GM12891 (cell line): Measurements from ENCODE around the gene EHMT1.
"Not testable (repeated sequence)": the region's sequence is repeated elsewhere in the genome, so short reads cannot be mapped to it uniquely, and the experiment has no call there.

Source experiments
- DNase-seq: peaks from one replicate; pipeline ENCODE4 v3.0.0; 2011; ENCODE audit warnings: low spot score; ENCODE audit not compliant: insufficient read length
- FAIRE-seq: peaks from 2 replicates; lab custom pipeline; 2011; peaks lifted over from hg19 to GRCh38; lab: Jason Lieb, UNC
- PAX5 ChIP-seq: IDR thresholded peaks from 2 replicates; pipeline ENCODE4 v1.6.1; 2011; ENCODE audit warnings: low read length, moderate library complexity, mild to moderate bottlenecking; ENCODE audit not compliant: insufficient read depth, severe bottlenecking
- POLR2A ChIP-seq: IDR thresholded peaks from 2 replicates; pipeline ENCODE4 v1.6.1; 2011; ENCODE audit warnings: low read depth, low read length, control low read depth
- POLR2AphosphoS5 ChIP-seq: IDR thresholded peaks from 2 replicates; pipeline ENCODE4 v1.6.1; 2011; ENCODE audit warnings: low read depth, low read length, control low read depth
- POU2F2 ChIP-seq: IDR thresholded peaks from 2 replicates; pipeline ENCODE4 v1.6.1; 2011; ENCODE audit warnings: low read depth, mild to moderate bottlenecking, control low read depth, low read length, moderate library complexity
- SPI1 ChIP-seq: IDR thresholded peaks from 2 replicates; pipeline ENCODE4 v1.6.1; 2011; ENCODE audit warnings: low read depth, low read length, control low read depth
- TAF1 ChIP-seq: IDR thresholded peaks from 2 replicates; pipeline ENCODE4 v1.6.1; 2011; ENCODE audit warnings: low read depth, low read length, control low read depth

Gene EHMT1

DNA sequence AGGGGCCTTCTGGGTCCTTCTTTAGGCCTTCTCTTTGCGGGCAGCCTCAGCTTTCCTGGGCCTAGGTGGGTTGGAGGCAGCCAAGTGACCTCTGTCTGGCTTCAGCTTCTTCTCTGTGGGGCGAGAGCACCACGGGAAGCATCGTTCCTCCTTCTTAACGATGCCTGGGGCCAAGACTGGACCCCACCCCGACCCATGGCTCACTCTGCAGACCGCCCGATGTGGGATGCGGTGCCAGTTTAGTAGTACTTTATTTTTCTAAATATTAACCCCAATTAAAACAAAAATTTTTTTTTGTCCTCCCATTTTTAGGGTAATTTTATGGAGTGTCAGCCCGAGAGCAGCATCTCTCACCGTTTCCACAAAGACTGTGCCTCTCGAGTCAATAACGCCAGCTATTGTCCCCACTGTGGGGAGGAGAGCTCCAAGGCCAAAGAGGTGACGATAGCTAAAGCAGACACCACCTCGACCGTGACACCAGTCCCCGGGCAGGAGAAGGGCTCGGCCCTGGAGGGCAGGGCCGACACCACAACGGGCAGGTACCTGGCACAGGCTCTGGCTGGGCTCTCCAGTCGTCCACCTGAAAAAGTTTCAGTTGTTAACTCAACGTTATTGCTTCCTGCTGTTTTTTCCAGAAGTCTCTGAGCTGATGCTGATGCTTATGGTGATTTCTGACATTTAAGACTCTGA is 157.6 kb downstream of the EHMT1 start:
- no peak for TF ChIP-seq POU2F2
- no peak for TF ChIP-seq POLR2AphosphoS5
- no peak for TF ChIP-seq PAX5
- TF ChIP-seq POLR2A: no peak
- no peak for TF ChIP-seq SPI1
- no peak for TF ChIP-seq TAF1
- FAIRE-seq: no peak
- no peak for DNase-seq

DNA sequence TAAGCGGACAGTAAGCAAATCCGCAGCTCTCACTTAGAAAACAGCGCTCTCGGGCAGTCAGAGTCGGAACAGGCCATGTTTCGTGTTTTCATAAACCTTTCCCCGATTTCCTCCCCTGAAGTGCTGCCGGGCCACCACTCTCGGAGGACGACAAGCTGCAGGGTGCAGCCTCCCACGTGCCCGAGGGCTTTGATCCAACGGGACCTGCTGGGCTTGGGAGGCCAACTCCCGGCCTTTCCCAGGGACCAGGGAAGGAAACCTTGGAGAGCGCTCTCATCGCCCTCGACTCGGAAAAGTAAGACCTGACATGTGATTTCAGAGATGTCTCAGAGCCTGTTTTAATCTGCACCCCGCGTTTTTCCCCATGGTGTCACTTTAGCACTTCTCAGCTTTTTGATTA is 159.0 kb downstream of the EHMT1 start:
- no peak for DNase-seq
- no peak for FAIRE-seq

DNA sequence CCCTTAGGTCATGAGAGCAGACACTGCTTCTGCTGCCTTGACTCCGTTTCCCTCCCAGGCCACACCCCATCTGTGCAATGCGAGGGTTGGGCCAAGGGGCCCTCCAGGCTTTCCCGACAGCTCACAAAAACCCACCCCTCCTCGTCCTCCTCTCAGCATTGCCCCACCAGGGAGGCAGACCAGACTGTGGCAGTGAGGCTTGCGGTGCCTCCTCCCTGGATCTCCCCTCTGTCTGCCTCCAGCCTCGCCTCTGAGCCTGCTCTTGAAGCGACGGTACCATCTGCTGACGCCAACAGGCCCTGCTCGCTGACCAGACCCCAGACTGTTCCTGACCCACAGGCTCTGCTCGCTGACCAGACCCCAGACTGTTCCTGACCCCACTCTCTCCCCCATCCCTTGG is 159.5 kb downstream of the EHMT1 start:
- FAIRE-seq (no peak), DNase-seq (no peak)
- TF ChIP-seq TAF1 (no peak), SPI1 (no peak), POU2F2 (no peak), POLR2A (no peak), PAX5 (no peak), POLR2AphosphoS5 (no peak)

More for the DNA sequence above, 159.0 kb downstream of the EHMT1 start:
- TF ChIP-seq PAX5 (no peak), TAF1 (no peak), SPI1 (no peak), POU2F2 (no peak), POLR2AphosphoS5 (no peak), POLR2A (no peak)

DNA sequence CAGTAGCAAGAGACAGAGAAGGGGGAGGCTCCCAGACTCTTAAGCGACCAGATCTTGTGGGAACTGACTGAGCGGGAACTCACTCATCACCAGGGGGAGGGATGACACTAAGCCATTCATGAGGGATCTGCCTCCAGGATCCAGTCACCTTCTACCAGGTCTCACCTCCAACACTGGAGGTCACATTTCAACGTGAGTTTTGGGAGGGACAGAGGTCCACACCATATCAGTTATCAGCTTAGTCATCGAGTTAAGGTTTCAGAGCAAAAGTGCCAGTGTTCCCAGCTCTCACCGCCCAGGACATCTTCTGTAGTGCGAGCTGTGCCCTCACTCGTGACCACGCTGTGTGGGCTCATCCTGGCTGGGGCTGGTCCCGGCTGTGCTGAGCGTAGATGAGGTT is 160.1 kb downstream of the EHMT1 start:
- TF ChIP-seq POLR2A: no peak
- TF ChIP-seq POLR2AphosphoS5: 0 out of 2 replicates have a peak, but pooled peaks have one; percentile 27
- no peak for TF ChIP-seq SPI1
- TF ChIP-seq PAX5: no peak
- DNase-seq (no peak), FAIRE-seq (no peak)

GRCh38 chr9:137780031-137780430 is 161.2 kb downstream of the EHMT1 start:
- FAIRE-seq, DNase-seq: not testable (repeated sequence)

DNA sequence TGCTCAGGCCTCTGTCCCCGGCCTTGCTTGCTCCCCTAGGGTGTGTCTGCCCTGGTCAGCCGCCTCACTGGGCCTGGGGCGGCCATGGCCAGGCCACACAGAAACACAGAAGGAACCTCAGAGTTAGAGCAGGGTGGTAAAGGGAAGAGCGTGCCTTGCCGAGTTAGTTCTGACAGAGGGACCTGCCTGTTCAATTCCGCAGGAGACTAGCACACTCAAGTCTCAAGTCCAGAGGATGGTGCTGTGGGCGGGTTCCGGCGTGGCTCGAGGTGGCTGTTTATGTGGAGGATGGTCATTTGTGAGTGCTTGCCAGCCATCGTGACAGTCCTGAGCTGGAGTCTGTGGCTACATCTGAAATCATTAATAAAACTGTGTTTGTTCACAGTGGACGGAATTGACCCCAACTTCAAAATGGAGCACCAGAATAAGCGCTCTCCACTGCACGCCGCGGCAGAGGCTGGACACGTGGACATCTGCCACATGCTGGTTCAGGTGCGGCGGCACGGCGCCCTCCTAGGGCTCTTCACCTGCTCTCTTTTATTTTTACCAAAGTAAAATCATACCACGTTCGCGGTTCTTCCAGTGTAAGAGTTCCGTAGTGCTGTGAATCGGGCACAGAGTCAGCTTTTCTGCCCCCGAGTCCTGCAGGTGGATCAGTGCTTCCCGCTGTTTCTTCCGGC is 163.2 kb downstream of the EHMT1 start:
- DNase-seq (no peak), FAIRE-seq (no peak)
- TF ChIP-seq SPI1 (no peak), TAF1 (no peak), PAX5 (no peak), POU2F2 (no peak), POLR2A (no peak), POLR2AphosphoS5 (no peak)

DNA sequence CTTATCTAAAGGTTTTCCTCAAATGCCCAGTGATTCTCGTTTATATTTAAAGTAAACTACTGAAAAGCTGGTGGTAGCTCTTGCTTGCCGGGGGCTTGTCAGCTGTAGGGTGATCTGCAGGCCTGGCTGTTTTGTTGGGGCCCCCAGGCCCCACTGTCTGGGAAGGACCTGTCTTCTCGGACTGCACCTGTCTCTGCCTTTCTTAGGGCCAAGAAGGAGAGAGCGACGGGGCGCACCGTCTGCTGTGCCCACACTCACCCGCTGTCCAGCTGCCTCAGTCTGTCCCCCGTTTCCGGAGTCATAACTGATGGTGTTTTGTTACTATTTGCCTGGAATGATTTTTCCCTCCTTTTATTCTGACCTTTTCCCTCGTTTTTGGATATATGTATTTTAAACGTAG is 164.7 kb downstream of the EHMT1 start:
- no peak for FAIRE-seq
- no peak for TF ChIP-seq SPI1
- no peak for TF ChIP-seq POLR2AphosphoS5
- TF ChIP-seq TAF1: no peak
- TF ChIP-seq PAX5: no peak
- TF ChIP-seq POLR2A: no peak
- no peak for DNase-seq

DNA sequence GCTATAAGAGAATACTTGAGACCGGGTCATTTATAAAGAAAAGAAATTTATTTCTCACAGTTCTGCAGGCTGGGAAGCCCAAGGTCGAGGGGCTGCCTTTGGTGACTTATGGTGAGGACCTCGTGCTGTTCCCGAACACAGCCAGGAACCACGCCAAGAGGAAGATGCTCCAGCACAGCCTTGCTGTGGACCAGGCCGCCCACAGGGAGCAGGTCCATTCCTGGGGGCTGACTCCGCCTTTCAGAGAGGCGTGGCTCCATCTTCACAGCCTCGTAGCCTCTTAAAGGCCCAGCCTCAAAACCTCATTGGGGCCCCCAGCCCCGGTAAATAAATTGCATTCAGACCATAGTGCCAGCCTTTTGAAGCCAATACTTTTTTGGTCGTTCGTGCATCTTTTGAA is 165.2 kb downstream of the EHMT1 start:
- FAIRE-seq: no peak
- no peak for DNase-seq
- TF ChIP-seq TAF1 (no peak), POLR2AphosphoS5 (no peak), POU2F2 (no peak), SPI1 (no peak), POLR2A (no peak), PAX5 (no peak)

DNA sequence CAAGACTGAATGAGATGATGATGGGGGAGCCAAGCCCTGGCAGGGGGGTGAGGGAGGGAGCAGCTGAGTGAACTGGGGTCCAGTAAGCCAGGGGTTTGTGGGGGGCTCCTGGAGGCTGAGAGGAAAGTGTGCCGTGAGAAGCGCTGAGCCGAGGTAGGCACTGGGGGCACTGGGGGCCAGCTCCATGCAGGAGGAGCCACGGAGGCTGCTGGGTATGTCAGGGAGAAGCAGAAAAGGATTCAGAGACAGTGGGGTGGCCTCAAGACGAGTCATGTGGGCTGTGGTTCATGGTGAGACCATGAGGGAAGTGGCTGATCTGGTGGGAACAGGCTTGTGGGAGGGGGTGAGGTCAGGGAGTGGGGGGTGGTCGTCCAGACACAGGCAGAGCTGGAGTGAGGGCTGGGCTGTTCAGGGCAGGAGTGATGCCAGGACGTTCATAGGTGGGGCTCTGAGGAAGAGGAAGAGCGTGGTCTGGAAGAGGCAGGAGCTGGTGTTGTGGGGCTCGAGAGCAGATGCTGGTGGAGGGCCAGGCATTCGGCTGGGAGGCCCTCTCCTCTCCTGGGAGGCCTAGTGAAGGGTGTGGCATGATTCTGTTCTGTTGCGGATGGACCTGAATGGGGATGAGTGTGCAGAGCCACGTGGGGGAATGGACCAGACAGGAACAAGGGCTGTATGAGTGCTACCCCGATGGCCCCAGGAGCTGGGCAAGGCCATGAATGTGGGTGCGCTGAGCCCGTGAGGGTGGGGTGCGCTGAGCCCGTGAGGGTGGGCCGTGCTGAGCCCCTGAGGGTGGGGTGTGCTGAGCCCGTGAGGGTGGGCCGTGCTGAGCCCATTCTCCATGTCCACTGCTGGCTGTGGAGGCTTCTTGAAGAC is 166.1 kb downstream of the EHMT1 start:
- TF ChIP-seq POLR2A (0 out of 2 replicates have a peak, but pooled peaks have one; percentile 19), POLR2AphosphoS5 (no peak; the same call in 1 of the 2 replicates)
- no peak for DNase-seq
- FAIRE-seq: no peak
